Peyer's patch (tissue), 4 donors: ENCODE data around the gene TOX2. TPM values are rescaled to one million over a fixed set of nuclear protein-coding genes. Genes with fewer than 3 reads are reported as not detected.

Experiments used
- DNase-seq, 3 donors: peaks; one replicate each; pipeline ENCODE4 v3.0.0-alpha.2; 2017 to 2019
- H3K27ac ChIP-seq, 4 donors: fragments of 200-600 bp; sonication (generic); one replicate each; pipeline ENCODE4 v1.5.1; 2016 to 2019
- H3K27me3 ChIP-seq, 2 donors: fragments of 200-600 bp; sonication (generic); one replicate each; pipeline ENCODE4 v1.5.1; 2019
- H3K36me3 ChIP-seq, 3 donors: fragments of 200-600 bp; sonication (generic); one replicate each; pipeline ENCODE4 v1.5.1; 2016 to 2019
- H3K4me1 ChIP-seq, 4 donors: fragments of 200-600 bp; sonication (generic); one replicate each; pipeline ENCODE4 v1.5.1; 2016 to 2019
- H3K4me3 ChIP-seq, 4 donors: fragments of 200-600 bp; sonication (generic); 1 replicate in 3 of 4; 2 replicates in 1 of 4; pipeline ENCODE4 v1.5.1; 2016 to 2019; ENCODE audit warnings: mild to moderate bottlenecking in 1 of 4
- H3K9me3 ChIP-seq, 4 donors: fragments of 200-600 bp; sonication (generic); one replicate each; pipeline ENCODE4 v1.5.1; 2016 to 2019; ENCODE audit warnings: mild to moderate bottlenecking in 1 of 4
- POLR2A ChIP-seq, 2 donors: fragments of 450-650 bp; IDR thresholded peaks; one replicate each; pipeline ENCODE4 v1.5.1; 2017; ENCODE audit warnings: antibody characterized with exemption in 2 of 2, mild to moderate bottlenecking in 2 of 2, moderate library complexity in 2 of 2
- total RNA-seq, 4 donors: library from RNA; depleted of rRNA; stranded (reverse); fragments of >200 nt; gene quantifications; one replicate each; pipeline ENCODE4 v1.1.0, GENCODE V29; 2016
- TF ChIP-seq, protein P1 (sequence below), 6 experiments: fragments of 450-650 bp in 4 of 6; fragments of 200-600 bp in 2 of 6; sonication (generic) in 1 of 6; IDR thresholded peaks; one replicate each; pipeline ENCODE4 v1.5.1; 2017 to 2019; ENCODE audit warnings: antibody characterized with exemption in 6 of 6, mild to moderate bottlenecking in 3 of 6, moderate library complexity in 1 of 6

TOX2 gene
- total RNA-seq, 4 donors from 2014 or later: 1.9 to 5.8 (median 2.0) TPM

- Histone ChIP-seq H3K4me1 (no peaks in the 10 kb centered on the region), H3K36me3 (no peaks in the 10 kb centered on the region), H3K4me3 (no peak overlapping the region), H3K27me3 (no peaks in the 10 kb centered on the region), H3K27ac (no peak overlapping the region), H3K9me3 (no peaks in the 10 kb centered on the region)
- no peak for DNase-seq
- TF ChIP-seq, protein P1, sequence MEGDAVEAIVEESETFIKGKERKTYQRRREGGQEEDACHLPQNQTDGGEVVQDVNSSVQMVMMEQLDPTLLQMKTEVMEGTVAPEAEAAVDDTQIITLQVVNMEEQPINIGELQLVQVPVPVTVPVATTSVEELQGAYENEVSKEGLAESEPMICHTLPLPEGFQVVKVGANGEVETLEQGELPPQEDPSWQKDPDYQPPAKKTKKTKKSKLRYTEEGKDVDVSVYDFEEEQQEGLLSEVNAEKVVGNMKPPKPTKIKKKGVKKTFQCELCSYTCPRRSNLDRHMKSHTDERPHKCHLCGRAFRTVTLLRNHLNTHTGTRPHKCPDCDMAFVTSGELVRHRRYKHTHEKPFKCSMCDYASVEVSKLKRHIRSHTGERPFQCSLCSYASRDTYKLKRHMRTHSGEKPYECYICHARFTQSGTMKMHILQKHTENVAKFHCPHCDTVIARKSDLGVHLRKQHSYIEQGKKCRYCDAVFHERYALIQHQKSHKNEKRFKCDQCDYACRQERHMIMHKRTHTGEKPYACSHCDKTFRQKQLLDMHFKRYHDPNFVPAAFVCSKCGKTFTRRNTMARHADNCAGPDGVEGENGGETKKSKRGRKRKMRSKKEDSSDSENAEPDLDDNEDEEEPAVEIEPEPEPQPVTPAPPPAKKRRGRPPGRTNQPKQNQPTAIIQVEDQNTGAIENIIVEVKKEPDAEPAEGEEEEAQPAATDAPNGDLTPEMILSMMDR (IDR thresholded peaks at IDR 0.05): no peak
- no peak for TF ChIP-seq POLR2A (IDR thresholded peaks at IDR 0.05)
These were observed 91.5 kb downstream of the TOX2 start for GRCh38 chr20:44006126-44006525.

- H3K27ac ChIP-seq: no peak overlapping the region
- H3K4me3 ChIP-seq: no peak overlapping the region
- H3K9me3 ChIP-seq: no peaks in the 10 kb centered on the region
- no peaks in the 10 kb centered on the region for H3K36me3 ChIP-seq
- DNase-seq: no peak
- H3K4me1 ChIP-seq: no peaks in the 10 kb centered on the region
- no peak for TF ChIP-seq POLR2A (IDR thresholded peaks at IDR 0.05)
- TF ChIP-seq, protein P1 (IDR thresholded peaks at IDR 0.05): no peak
- H3K27me3 ChIP-seq: no peaks in the 10 kb centered on the region
These were observed 91.9 kb downstream of the TOX2 start for GRCh38 chr20:44006578-44006977.

- no peaks in the 10 kb centered on the region for H3K9me3 ChIP-seq
- no peak overlapping the region for H3K4me3 ChIP-seq
- TF ChIP-seq, protein P1 (IDR thresholded peaks at IDR 0.05): no peak
- TF ChIP-seq POLR2A (IDR thresholded peaks at IDR 0.05): no peak
- H3K36me3 ChIP-seq: no peaks in the 10 kb centered on the region
- no peak for DNase-seq
- H3K4me1 ChIP-seq: no peaks in the 10 kb centered on the region
- H3K27me3 ChIP-seq: no peaks in the 10 kb centered on the region
- H3K27ac ChIP-seq: no peak overlapping the region
These were observed 94.4 kb downstream of the TOX2 start for GRCh38 chr20:44008806-44009678.

- no peaks in the 10 kb centered on the region for H3K27me3 ChIP-seq
- TF ChIP-seq, protein P1 (IDR thresholded peaks at IDR 0.05): no peak
- no peak for TF ChIP-seq POLR2A (IDR thresholded peaks at IDR 0.05)
- DNase-seq: no peak
- no peaks in the 10 kb centered on the region for H3K36me3 ChIP-seq
- no peak overlapping the region for H3K27ac ChIP-seq
- no peak overlapping the region for H3K4me3 ChIP-seq
- H3K9me3 ChIP-seq: no peaks in the 10 kb centered on the region
- peaks cover 0 to 3% (median 0%) of the 10 kb centered on the region in 4 donors for H3K4me1 ChIP-seq
These were observed 95.0 kb downstream of the TOX2 start for GRCh38 chr20:44009679-44009992.

- DNase-seq: no peak
- Histone ChIP-seq H3K36me3 (no peaks in the 10 kb centered on the region), H3K27ac (no peak overlapping the region), H3K4me3 (no peak overlapping the region), H3K27me3 (no peaks in the 10 kb centered on the region), H3K4me1 (peaks cover 0 to 7% (median 0%) of the 10 kb centered on the region in 4 donors), H3K9me3 (no peaks in the 10 kb centered on the region)
- TF ChIP-seq, protein P1 (IDR thresholded peaks at IDR 0.05): no peak
- TF ChIP-seq POLR2A (IDR thresholded peaks at IDR 0.05): no peak
These were observed 95.6 kb downstream of the TOX2 start for GRCh38 chr20:44010162-44010704.
